Heart right ventricle (tissue), 16 donors: ENCODE results near the gene LBHD1. TPM values are rescaled to one million over a fixed set of nuclear protein-coding genes. Genes with fewer than 3 reads are reported as not detected.

ENCODE experiments used
- ATAC-seq, 8 donors: fragments of 200-7000 bp; cut with Tn5 transposase; one replicate each; pipeline ENCODE4 v1.9.1; 2020; ENCODE audit warnings: mild to moderate bottlenecking in 8 of 8, moderate library complexity in 8 of 8, moderate number of reproducible peaks in 1 of 8
- DNase-seq, 2 donors: peaks; one replicate each; pipeline ENCODE4 v3.0.0-alpha.2; 2020
- H3K27ac ChIP-seq, 10 donors: fragments of 200-600 bp; sonication (generic) in 2 of 10; one replicate each; pipeline versions ENCODE4 v1.5.0 to v1.8.0; 2020 to 2022; ENCODE audit warnings: mild to moderate bottlenecking in 3 of 10
- H3K27me3 ChIP-seq, 7 donors: fragments of 200-600 bp; one replicate each; pipeline ENCODE4 v1.8.0; 2021 to 2022; ENCODE audit warnings: mild to moderate bottlenecking in 2 of 7
- H3K36me3 ChIP-seq, 9 donors: fragments of 200-600 bp; sonication (generic) in 1 of 9; one replicate each; pipeline versions ENCODE4 v1.5.0 to v1.8.0; 2020 to 2022; ENCODE audit warnings: mild to moderate bottlenecking in 2 of 9
- H3K4me1 ChIP-seq, 9 donors: fragments of 200-600 bp; sonication (generic) in 1 of 9; one replicate each; pipeline versions ENCODE4 v1.5.0 to v1.8.0; 2020 to 2022; ENCODE audit warnings: mild to moderate bottlenecking in 4 of 9
- H3K4me3 ChIP-seq, 10 donors: fragments of 200-600 bp; sonication (generic) in 2 of 10; one replicate each; pipeline versions ENCODE4 v1.5.0 to v1.8.0; 2020 to 2022; ENCODE audit warnings: mild to moderate bottlenecking in 7 of 10, moderate library complexity in 2 of 10
- H3K9me3 ChIP-seq, 11 donors: fragments of 200-600 bp in 10 of 11; sonication (generic) in 2 of 11; one replicate each; pipeline versions ENCODE4 v1.5.0 to v1.8.0; 2013 to 2022; ENCODE audit warnings: mild to moderate bottlenecking in 2 of 11, control low read depth in 1 of 11, moderate library complexity in 1 of 11
- CTCF ChIP-seq, 9 donors: fragments of 200-600 bp; sonication (generic) in 2 of 9; IDR thresholded peaks; one replicate each; pipeline versions ENCODE4 v1.5.0 to v1.8.0; 2021 to 2022; ENCODE audit warnings: antibody characterized with exemption in 9 of 9, mild to moderate bottlenecking in 5 of 9, moderate library complexity in 1 of 9
- WGBS, 2 donors: extraction: QIAGEN DNeasy Blood & Tissue Kit; methylation state at CpG; one replicate each; pipeline ENCODE4 v1.1.7; 2013; ENCODE audit warnings: inconsistent platforms in 1 of 2; 5-methylcytosine and 5-hydroxymethylcytosine counted together
- intact Hi-C, 10 donors: fragments of 100-400 bp; cut with DNase I; formaldehyde crosslinking; loops; one replicate each; pipeline versions ENCODE4 v1.11.1 to v1.14.2; 2022
- polyA plus RNA-seq, 2 donors: library from polyadenylated mRNA; stranded (reverse); fragments of 200-250 nt; gene quantifications; one replicate each; pipeline ENCODE4 v1.2.3, GENCODE V29; 2013
- total RNA-seq, 10 donors: library from RNA; stranded (reverse); fragmentation: NEBNext Ultra II Directional in 3 of 10; extraction: Animal tissue kit (Norgen Biotek cat#: 25700) in 3 of 10; gene quantifications; one replicate each; pipeline versions ENCODE4 v1.2.1 to v1.2.4, GENCODE V29; 2021 to 2023
- donor health status: Arrhythmogenic right ventricular cardiomyopathy.
- donor health status: ischemic (EF 13 %, LVEDD 7.1; RV severe dilation, severe dysfunction).
- donor health status: healthy with polysubstance abuse.
- donor health status: DM: no; HTN: yes; CAD: no.
- donor health status: DM: no; HTN: no; CAD: no.
- donor health status: ischemic (EF 25% LVEDD 6.9; RV normal size, moderate dysfunction).
- donor health status: ischemic (EF 25% LVEDD 5.7; RV mildly dilated, moderate dysfunction).
- donor health status: healthy.
- donor health status: DM: yes; HTN: yes; CAD: no.
- donor health status: Ischemic cardiomyopathy.
- donor health status: ischemic (EF 35%, LVEDD 5.7; RV mildly dilated, moderate dysfunction).
- donor health status: nonischemic (EF 11% LVEDD 7.7; RV severe dilation, severe dysfunction).
- donor health status: DM: yes; HTN: yes; CAD: no.
- donor health status: PGD.
- donor health status: ischemic (EF 29% LVEDD 5.4; RV normal size, mild dysfunction).
- donor health status: nonischemic (EF 23%, LVEDD 6.1; RV moderate dilation, normal function).

LBHD1 gene
- total and polyA plus RNA-seq, 12 donors = 1.6 to 6.4 (median 3.0) TPM

DNA sequence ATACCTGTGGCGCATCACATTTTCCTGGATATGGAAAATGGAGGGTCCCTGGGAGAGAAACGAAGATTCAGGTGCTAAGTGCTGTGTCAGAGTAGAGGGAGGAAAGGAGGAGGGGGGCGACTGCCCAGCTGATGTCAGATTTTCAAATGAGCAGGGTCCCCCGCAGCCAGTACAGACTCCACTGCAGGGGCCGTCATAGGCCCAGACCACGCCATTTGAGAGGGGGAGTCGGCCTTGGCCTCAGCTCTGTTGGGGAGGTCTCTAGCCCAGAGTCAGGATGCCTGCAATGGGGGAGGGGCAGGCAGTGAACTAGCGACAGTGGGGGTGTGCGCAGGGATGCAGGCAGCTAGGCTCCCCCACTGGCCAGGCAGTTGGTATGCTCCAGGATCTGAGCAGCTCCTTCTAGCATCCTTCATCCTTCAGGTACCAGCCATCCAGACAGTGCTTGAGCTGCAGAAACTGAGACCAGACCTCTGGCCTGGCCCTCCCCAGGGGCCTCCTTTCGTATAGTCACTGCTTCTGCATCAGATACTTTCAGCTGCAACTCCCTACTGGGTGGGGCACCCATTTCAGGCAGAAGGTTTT is 35.3 kb upstream of the LBHD1 start, which contains the start of the genes BSCL2 and GNG3:
BSCL2 (minus strand) TSS at position 148 of the 585 bp plus-strand sequence. CDS start 229 bp downstream, outside the sequence.
GNG3 (plus strand) TSS at position 400 of the 585 bp plus-strand sequence. CDS start 620 bp downstream, outside the sequence.
- Histone ChIP-seq H3K27ac (peak within 1 kb of the TSS; percentile 63 to 100 (median 96)), H3K27me3 (no peaks in the 10 kb centered on the region), H3K9me3 (no peaks in the 10 kb centered on the region), H3K4me3 (peak within 1 kb of the TSS; percentile 42 to 90 (median 72)), H3K4me1 (peaks cover 23 to 64% (median 40%) of the 10 kb centered on the region in 9 donors), H3K36me3 (peaks cover 0 to 26% (median 3%) of the 10 kb centered on the region in 9 donors)
- intact Hi-C loops = loop anchor here in 3 of 10 donors (5.0 kb wide), 3 partner anchors 35 to 135 kb away; partner anchors contain the start of genes LBHD1 (in 2 of the 3), UQCC3 (in 2 of the 3), C11orf98 (in 1 of the 3) and CSKMT (in 1 of the 3)
- 70 to 83% methylated on average over 10 of the region's 10 CpGs for whole genome bisulfite sequencing, 2 donors
- no peak for TF ChIP-seq CTCF (IDR thresholded peaks at IDR 0.05)
- no peak for ATAC-seq
- no peak for DNase-seq

- Histone ChIP-seq H3K27ac (peak overlapping the region; percentile 63 to 91 (median 81)), H3K36me3 (peaks cover 0 to 26% (median 0%) of the 10 kb centered on the region in 9 donors), H3K4me1 (peaks cover 23 to 61% (median 40%) of the 10 kb centered on the region in 9 donors), H3K27me3 (no peaks in the 10 kb centered on the region), H3K4me3 (peak overlapping the region; percentile 42 to 90 (median 72)), H3K9me3 (no peaks in the 10 kb centered on the region)
- ATAC-seq (no peak), DNase-seq (no peak)
- WGBS, 2 donors = 76 to 81% methylated on average over 8 of the region's 8 CpGs
- TF ChIP-seq CTCF (IDR thresholded peaks at IDR 0.05) = no peak
- intact Hi-C loops = loop anchor here in 3 of 10 donors (5.0 kb wide), 3 partner anchors 35 to 135 kb away; partner anchors contain the start of genes LBHD1 (in 2 of the 3), UQCC3 (in 2 of the 3), C11orf98 (in 1 of the 3) and CSKMT (in 1 of the 3)
Measured at GRCh38 chr11:62706850-62707247, 34.8 kb upstream of the LBHD1 start.

DNA sequence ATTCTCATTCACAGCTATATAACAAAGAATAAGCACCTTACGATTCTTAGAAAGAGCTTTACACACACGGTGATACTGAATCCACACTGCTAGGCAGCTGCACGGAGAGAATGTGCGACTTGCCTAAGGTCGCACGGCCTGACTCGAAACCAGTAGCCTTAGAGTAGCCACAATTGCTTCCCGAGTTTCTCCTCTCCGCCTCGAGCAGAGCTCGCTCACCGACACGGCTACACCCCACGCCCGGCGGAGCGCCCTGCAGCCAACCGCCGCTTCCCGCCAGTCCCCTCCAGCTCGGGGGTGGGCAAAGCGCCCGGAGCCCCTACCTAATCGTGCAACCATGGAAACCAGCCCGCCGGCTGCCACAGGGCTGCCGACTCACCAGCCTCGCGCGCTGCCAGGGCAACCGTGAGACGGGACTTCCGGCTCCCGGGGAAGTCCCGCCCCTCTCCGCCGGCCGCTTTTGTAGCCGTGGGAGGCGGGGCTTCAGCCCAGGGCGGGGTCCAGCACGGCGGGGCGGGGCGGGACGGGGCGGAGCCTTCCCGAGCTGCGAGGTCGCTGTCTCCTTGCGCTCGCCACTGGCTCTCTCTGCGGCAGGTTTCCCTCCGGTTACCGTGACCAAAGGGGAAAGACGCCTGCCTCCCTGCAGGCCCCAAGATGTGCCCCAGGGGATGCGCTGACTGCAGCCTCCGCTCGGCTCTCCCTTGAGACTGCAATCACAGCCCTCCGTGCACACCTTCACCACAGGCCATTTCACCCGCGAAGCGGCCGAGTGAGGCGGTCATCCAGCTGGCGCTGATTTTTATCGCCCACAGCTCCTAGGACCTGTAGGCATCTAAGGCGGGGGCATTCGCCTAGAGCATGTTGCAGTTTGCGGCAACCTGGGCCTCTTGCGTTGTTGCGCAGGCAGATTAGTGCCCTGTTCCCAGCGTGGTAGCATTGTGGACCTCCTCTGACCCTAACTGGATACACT is 34.1 kb upstream of the LBHD1 start:
- TF ChIP-seq CTCF (IDR thresholded peaks at IDR 0.05) = no peak
- DNase-seq (peak; percentile 93 to 96), ATAC-seq (peak; percentile 85 to 90 (median 88))
- peak overlapping the region; percentile 63 to 91 (median 81) for H3K27ac ChIP-seq
- H3K9me3 ChIP-seq = no peaks in the 10 kb centered on the region
- intact Hi-C loops = loop anchor here in 3 of 10 donors (5.0 kb wide), 3 partner anchors 34 to 136 kb away; partner anchors contain the start of genes LBHD1 (in 2 of the 3), UQCC3 (in 2 of the 3), C11orf98 (in 1 of the 3) and CSKMT (in 1 of the 3)
- H3K4me1 ChIP-seq = peaks cover 23 to 61% (median 40%) of the 10 kb centered on the region in 9 donors
- H3K36me3 ChIP-seq = peaks cover 0 to 25% (median 7%) of the 10 kb centered on the region in 9 donors
- 3 to 4% methylated on average over 70 to 73 of the region's 73 CpGs for WGBS, 2 donors
- H3K4me3 ChIP-seq = peak overlapping the region; percentile 42 to 90 (median 72)
- H3K27me3 ChIP-seq = no peaks in the 10 kb centered on the region
